Measurements from ENCODE around the gene SARNP.

Gene SARNP

DNA sequence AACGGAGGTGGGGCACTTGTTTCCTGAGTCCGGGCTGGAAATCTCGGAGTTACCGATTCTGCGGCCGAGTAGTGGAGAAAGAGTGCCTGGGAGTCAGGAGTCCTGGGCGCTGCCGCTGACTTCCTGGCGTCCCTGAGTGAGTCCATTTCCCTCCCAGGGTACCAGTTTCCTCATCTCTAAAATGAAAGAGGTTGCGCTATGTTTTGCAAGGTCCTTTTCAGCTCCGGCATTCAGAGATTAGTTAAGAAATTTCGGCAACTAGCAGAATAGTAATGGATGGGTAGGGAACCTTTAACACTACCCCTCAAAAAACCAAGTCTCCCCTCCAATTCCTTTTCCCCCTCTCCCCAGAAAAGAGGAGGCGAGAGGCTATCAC is 101.0 kb downstream of the SARNP start:
- TF ChIP-seq, protein P1, sequence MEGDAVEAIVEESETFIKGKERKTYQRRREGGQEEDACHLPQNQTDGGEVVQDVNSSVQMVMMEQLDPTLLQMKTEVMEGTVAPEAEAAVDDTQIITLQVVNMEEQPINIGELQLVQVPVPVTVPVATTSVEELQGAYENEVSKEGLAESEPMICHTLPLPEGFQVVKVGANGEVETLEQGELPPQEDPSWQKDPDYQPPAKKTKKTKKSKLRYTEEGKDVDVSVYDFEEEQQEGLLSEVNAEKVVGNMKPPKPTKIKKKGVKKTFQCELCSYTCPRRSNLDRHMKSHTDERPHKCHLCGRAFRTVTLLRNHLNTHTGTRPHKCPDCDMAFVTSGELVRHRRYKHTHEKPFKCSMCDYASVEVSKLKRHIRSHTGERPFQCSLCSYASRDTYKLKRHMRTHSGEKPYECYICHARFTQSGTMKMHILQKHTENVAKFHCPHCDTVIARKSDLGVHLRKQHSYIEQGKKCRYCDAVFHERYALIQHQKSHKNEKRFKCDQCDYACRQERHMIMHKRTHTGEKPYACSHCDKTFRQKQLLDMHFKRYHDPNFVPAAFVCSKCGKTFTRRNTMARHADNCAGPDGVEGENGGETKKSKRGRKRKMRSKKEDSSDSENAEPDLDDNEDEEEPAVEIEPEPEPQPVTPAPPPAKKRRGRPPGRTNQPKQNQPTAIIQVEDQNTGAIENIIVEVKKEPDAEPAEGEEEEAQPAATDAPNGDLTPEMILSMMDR (IDR thresholded peaks at IDR 0.05; ENCODE audit: low read depth, low read length), result no peak
- DNase-seq (ENCODE audit: extremely low read depth, low read depth), result no peak

DNA sequence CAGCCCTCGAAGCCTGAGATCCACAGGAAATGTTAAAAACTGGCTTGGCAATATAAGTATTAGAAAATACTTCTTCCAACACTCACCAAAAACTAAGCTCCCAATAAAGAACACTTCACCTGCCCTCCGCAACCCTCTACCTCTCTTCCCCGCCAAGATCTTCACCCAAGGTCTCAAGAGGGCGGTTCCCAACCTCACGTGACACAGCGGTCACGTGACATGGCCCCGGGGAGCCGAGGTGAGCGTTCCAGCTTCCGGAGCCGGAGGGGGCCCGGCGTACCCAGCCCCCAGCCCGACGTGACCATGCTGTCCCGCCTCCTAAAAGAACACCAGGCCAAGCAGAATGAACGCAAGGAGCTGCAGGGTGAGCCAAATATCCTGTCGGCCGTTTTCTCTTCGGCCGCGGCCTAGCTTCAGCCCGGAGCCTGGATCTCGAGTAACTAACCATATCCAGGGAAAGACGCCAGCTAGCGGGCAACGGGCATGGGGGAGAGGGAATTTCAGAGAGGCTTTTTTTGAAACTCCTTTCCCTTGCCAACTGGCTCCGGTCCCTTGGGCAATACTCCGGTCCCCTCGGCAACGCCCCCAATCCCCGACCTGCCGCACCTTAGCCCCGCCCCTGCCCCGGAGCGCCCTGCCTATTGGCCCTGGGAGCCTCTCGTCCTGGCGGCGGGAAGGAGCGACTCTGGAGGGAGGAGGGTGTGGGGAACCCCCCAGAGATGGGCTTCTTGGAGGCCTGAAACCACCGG is 101.5 kb downstream of the SARNP start, which contains the start of gene BLOC1S1:
BLOC1S1 (plus strand) TSS at position 214 of the 749 bp plus-strand sequence; CDS start at position 220, 6 bp downstream.
- TF ChIP-seq, protein P1 (IDR thresholded peaks at IDR 0.05; ENCODE audit: low read depth, low read length), result no peak; the same call in 1 of the 2 replicates
- peak; percentile 90 for DNase-seq (ENCODE audit: extremely low read depth, low read depth)

DNA sequence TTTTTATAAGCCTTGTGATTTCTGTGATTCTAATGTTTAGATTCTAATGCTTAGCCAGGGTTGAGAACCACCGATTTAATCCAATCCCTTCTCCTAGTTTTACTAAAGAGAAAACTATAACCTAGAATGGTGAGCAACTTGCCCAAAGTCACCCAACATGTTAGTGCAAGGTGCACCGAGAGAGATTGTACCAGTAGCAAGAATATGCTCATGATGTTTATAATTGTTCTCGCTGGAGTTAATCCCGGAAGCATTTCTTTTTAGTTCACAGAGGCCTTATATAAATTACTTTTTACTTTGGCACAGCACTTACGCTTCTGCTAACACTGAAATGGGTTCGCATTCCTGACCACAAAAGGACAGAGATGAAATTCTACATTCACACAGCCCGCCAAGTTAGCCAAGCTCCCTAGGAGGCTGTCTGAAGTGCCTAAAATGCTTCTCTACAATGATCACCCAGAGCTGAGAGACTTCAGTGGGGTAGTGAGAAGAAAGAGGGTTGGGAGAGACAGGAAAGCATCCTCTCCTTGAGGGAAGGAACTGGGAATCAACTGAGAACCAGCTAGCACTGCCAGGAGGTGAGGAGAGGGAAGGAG is 102.3 kb downstream of the SARNP start:
- TF ChIP-seq, protein P1 (IDR thresholded peaks at IDR 0.05; ENCODE audit: low read depth, low read length), result no peak

DNA sequence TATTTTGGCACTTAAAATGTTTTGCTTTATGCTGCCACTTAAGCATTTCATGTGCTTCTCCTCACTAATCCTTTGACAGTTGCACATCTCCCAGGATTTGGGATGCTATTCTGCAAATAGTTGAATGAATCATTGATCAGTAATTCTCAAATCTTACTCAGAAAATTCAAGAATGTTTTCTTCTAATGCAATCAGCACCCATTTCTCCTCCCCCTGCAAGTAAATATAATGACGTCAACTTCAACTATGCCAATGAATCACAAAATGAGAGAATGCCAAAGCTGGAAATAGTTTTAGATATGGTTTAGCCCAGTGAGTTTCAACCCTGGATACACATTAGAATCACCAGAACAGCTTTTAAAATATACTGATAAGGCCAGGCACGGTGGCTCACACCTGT is 103.8 kb downstream of the SARNP start:
- TF ChIP-seq, protein P1 (IDR thresholded peaks at IDR 0.05; ENCODE audit: low read depth, low read length), result no peak
- DNase-seq (ENCODE audit: extremely low read depth, low read depth), result no peak

More for the DNA sequence above, 102.3 kb downstream of the SARNP start:
- no peak for DNase-seq (ENCODE audit: extremely low read depth, low read depth)

DNA sequence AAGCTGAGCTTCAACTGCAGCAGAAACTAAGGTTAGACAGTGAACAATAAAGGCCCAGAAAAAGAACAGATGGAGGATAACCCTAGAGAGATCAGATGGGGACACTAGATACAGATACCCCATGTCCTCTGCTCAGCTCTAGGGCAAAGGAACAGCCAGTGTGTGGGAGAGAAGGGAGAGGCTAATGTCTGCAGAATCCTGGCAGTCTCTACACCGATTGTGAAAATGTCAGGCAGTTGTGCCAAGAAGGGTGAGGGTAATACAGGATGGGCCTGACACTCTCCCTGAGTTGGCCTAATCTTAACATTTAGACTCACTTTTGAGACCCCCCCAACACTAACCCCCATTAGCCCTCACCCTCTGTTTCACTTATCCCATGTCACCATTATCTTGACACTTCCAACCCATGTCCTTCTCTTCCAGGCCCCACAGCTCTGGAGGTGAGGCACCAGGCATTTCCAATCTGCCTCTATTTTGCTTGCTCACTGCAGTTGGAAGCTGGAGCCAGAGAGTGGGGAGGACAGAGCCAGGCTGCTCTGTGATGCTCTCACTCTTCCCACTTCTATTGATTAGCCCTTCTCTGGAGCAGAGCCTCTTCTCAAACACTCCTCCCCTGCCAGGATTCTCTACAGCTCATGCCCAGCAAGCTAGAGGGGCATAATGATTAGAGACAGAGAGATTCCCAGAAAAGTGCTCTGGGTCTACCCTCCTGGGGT is 104.7 kb downstream of the SARNP start:
- no peak for DNase-seq (ENCODE audit: extremely low read depth, low read depth)
- TF ChIP-seq, protein P1 (IDR thresholded peaks at IDR 0.05; ENCODE audit: low read depth, low read length), result no peak

DNA sequence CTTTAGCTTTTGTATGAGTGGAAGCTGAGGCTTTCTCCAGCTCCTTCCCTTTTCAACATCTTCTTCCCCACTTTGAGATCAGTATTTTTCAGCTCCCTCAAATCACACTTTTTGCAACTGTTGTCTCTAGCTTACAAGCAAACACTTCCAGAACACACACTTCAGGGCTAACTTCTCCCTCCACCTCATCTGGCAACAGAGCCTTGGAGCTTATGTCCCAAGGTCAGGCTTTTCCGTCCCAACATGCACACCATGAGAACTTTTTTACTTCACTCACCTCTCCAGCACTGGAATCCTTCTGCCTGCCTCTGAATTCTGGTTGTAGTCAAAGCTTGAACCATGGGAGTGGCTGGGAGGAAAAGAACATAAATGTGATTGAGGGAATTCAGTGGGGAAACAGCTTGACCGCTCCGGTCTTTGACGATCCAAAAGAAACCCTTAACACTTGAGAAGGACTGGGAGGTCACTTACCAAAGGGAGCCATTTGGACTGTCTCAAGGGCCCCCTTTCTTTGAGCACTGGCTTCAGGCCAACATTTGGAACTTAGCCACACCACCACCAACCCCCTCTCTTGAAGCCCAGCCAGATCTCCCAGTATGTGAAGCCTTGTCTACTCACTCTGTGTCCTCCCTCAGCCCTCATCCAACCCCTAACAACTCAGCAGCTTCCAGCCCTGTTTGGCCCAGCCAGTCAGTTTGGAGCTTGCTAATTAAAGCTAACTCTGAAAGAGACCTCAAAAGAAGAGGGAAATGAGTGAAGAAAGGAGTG is 105.6 kb downstream of the SARNP start:
- TF ChIP-seq, protein P1 (IDR thresholded peaks at IDR 0.05; ENCODE audit: low read depth, low read length), result no peak
- no peak for DNase-seq (ENCODE audit: extremely low read depth, low read depth)
